NCI-H2107 (cell line): ENCODE measurements around the gene ANKMY1.

ENCODE experiments used
- DNase-seq: peaks from one replicate; lab custom pipeline; 2025; lab: John Stamatoyannopoulos, UW

Gene ANKMY1

GRCh38 chr2:240579771-240580614, 22.2 kb upstream of the ANKMY1 start:
- peak; percentile 17 for DNase-seq

- no peak for DNase-seq
These were observed 21.4 kb upstream of the ANKMY1 start for GRCh38 chr2:240579071-240579762.

- no peak for DNase-seq
These were observed 20.7 kb upstream of the ANKMY1 start for GRCh38 chr2:240578488-240578887.

- DNase-seq, result no peak
These were observed 20.3 kb upstream of the ANKMY1 start for GRCh38 chr2:240578110-240578450.

- DNase-seq, result no peak
These were observed 19.7 kb upstream of the ANKMY1 start for GRCh38 chr2:240577281-240578109.

- no peak for DNase-seq
These were observed 18.8 kb upstream of the ANKMY1 start for GRCh38 chr2:240576436-240577205.

- no peak for DNase-seq
These were observed 18.2 kb upstream of the ANKMY1 start for GRCh38 chr2:240576036-240576435.

- no peak for DNase-seq
These were observed 17.5 kb upstream of the ANKMY1 start for GRCh38 chr2:240575101-240575965.

- no peak for DNase-seq
These were observed 16.8 kb upstream of the ANKMY1 start for GRCh38 chr2:240574386-240575100.

GRCh38 chr2:240573516-240574385, 16.0 kb upstream of the ANKMY1 start:
- no peak for DNase-seq

GRCh38 chr2:240573071-240573515, 15.3 kb upstream of the ANKMY1 start:
- no peak for DNase-seq

GRCh38 chr2:240572141-240573031, 14.6 kb upstream of the ANKMY1 start:
- no peak for DNase-seq

- no peak for DNase-seq
These were observed 13.7 kb upstream of the ANKMY1 start for GRCh38 chr2:240571314-240571973.

- no peak for DNase-seq
These were observed 12.9 kb upstream of the ANKMY1 start for GRCh38 chr2:240570531-240571313.

- no peak for DNase-seq
These were observed 12.3 kb upstream of the ANKMY1 start for GRCh38 chr2:240569998-240570530.

GRCh38 chr2:240569523-240569997, 11.8 kb upstream of the ANKMY1 start:
- no peak for DNase-seq
